OCI-LY7 (cell line): Measurements from ENCODE around the gene ZNF333. TPM values are rescaled to one million over a fixed set of nuclear protein-coding genes. Genes with fewer than 3 reads are reported as not detected.

Experiments used
- BruUV-seq: library from RNA; stranded (reverse); fragments of 400-500 nt; replicated peaks from 2 replicates; lab custom pipeline; 2021; lab: Mats Ljungman, UMichigan
- CTCF ChIA-PET: fragments of 300-600 bp; sonication (Branson Sonifier 250); formaldehyde crosslinking; loops from one replicate; lab custom pipeline; 2022; ENCODE audit warnings: antibody characterized with exemption; ENCODE audit not compliant: unreplicated experiment; lab: Charles Lee
- POLR2A ChIA-PET: fragments of 300-600 bp; sonication (Branson Sonifier 250); formaldehyde crosslinking; loops from one replicate; lab custom pipeline; 2022; ENCODE audit warnings: antibody characterized with exemption; lab: Charles Lee
- DNase-seq: peaks from one replicate; pipeline ENCODE4 v3.0.0-alpha.2; 2015; ENCODE audit warnings: low spot score
- H2AFZ ChIP-seq: fragments of 200-600 bp; sonication (generic), shearing (Covaris generic); 2 replicates; pipeline ENCODE4 v1.6.1; 2014; ENCODE audit warnings: mild to moderate bottlenecking, antibody characterized with exemption, low read length, moderate library complexity
- H3K27ac ChIP-seq: fragments of 200-600 bp; sonication (generic); 2 replicates; pipeline ENCODE4 v1.5.1; 2014; ENCODE audit warnings: mixed run types, low read depth, mild to moderate bottlenecking, moderate library complexity, low read length, inconsistent platforms; ENCODE audit not compliant: poor library complexity, severe bottlenecking
- H3K36me3 ChIP-seq: fragments of 200-600 bp; sonication (generic); 2 replicates; pipeline ENCODE4 v1.6.1; 2014; ENCODE audit warnings: mild to moderate bottlenecking, antibody characterized with exemption, low read length, moderate library complexity, mixed read lengths; ENCODE audit not compliant: insufficient read depth
- H3K4me1 ChIP-seq: fragments of 200-600 bp; sonication (generic); 2 replicates; pipeline ENCODE4 v1.5.1; 2014; ENCODE audit warnings: mild to moderate bottlenecking, low read length; ENCODE audit not compliant: insufficient read depth, poor library complexity, severe bottlenecking
- H3K4me2 ChIP-seq: fragments of 200-600 bp; sonication (generic); 2 replicates; pipeline ENCODE4 v1.6.1; 2014; ENCODE audit warnings: mild to moderate bottlenecking, low read length
- H3K4me3 ChIP-seq: fragments of 200-600 bp; sonication (generic); 2 replicates; pipeline ENCODE4 v1.5.1; 2014; ENCODE audit warnings: mild to moderate bottlenecking, low read depth, low read length; ENCODE audit not compliant: poor library complexity, severe bottlenecking
- H3K79me2 ChIP-seq: fragments of 200-600 bp; sonication (generic); 2 replicates; pipeline ENCODE4 v1.6.1; 2016; ENCODE audit warnings: low read depth, mild to moderate bottlenecking, low read length, moderate library complexity, mixed read lengths; ENCODE audit not compliant: insufficient read depth
- H3K9me2 ChIP-seq: fragments of 200-600 bp; sonication (generic); 2 replicates; pipeline ENCODE4 v1.6.1; 2016; ENCODE audit warnings: mild to moderate bottlenecking, low read length, mixed read lengths; ENCODE audit not compliant: insufficient read depth
- H3K9me3 ChIP-seq: fragments of 200-600 bp; sonication (generic); 2 replicates; pipeline ENCODE4 v1.6.1; 2014; ENCODE audit warnings: mild to moderate bottlenecking, mixed run types, low read length, mixed read lengths
- H4K20me1 ChIP-seq: fragments of 200-600 bp; sonication (generic); 2 replicates; pipeline ENCODE4 v1.6.1; 2014; ENCODE audit warnings: mild to moderate bottlenecking, antibody characterized with exemption, low read length, moderate library complexity, mixed read lengths; ENCODE audit not compliant: insufficient read depth
- EZH2phosphoT487 ChIP-seq: fragments of 200-600 bp; sonication (generic); IDR thresholded peaks from 2 replicates; pipeline ENCODE4 v1.6.1; 2018; ENCODE audit warnings: low read depth, borderline replicate concordance, mild to moderate bottlenecking, mixed run types, antibody characterized with exemption, low read length, moderate library complexity, mixed read lengths
- intact Hi-C: fragments of 100-400 bp; cut with micrococcal nuclease; formaldehyde crosslinking; loops from one replicate; pipeline ENCODE4 v1.10.0; 2022; ENCODE audit not compliant: unreplicated experiment
- total RNA-seq, 2 experiments: library from RNA; depleted of rRNA in 1 of 2; stranded (reverse); fragments of >200 nt in 1 of 2; shearing (Covaris generic) in 1 of 2; gene quantifications; 2 replicates each; pipeline ENCODE4 v1.2.3, GENCODE V29; 2014 to 2022
- TF ChIP-seq, protein P1 (sequence below): fragments of 200-600 bp; sonication (generic); conservative IDR thresholded peaks from 2 replicates; pipeline ENCODE4 v1.5.1; 2014; ENCODE audit warnings: mild to moderate bottlenecking, antibody characterized with exemption, low read length, moderate library complexity, mixed read lengths

ZNF333 gene
- total RNA-seq, 2 experiments from 2014 or later, result 25.0 to 26.1 TPM

DNA sequence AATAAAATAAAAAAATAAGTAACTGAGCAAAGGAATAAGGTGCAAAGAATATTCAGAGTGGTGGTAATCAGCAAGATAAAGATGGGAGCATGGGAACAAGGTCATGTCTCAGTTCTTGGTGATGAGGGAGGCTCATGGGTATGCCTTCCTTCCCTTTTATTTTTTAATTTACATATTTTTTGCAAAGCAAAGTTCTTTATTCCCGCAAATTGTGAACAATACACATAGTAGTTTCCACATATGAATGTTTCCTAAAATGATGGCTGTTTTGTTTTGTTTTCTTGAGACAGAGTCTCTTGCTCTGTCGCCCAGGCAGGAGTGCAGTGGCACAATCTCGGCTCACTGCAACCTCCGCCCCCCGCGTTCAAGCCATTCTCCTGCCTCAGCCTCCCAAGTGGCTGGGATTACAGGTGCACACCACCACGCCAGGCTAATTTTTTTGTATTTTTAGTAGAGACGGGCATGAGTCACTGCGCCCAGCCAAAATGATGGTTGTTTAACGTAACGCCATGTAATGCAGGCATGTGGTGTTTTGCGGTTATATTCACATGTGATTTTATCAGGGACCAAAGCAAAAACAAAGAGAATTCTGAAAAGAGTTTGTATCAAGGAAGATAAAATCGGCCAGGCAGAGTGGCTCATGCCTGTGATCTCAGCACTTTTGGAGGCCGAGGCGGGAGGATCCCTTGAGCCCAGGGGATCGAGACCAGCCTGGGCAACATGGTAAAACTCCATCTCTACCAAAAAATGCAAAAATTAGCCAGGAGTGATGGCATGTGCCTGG lies 93.0 kb downstream of the ZNF333 start:
- Histone ChIP-seq H3K4me1 (peaks cover 9% of the 10 kb centered on the region), H3K9me2 (no peaks in the 10 kb centered on the region), H3K27ac (no peak overlapping the region), H3K9me3 (no peaks in the 10 kb centered on the region), H3K36me3 (no peaks in the 10 kb centered on the region), H3K4me2 (no peak overlapping the region), H2AFZ (no peak overlapping the region), H4K20me1 (no peaks in the 10 kb centered on the region), H3K79me2 (no peaks in the 10 kb centered on the region), H3K4me3 (no peak overlapping the region)
- ChIA-PET POLR2A (interaction anchor here (0.6 kb wide), 1 partner anchor 554 kb away, joined by 3 read pairs; no protein-coding TSS in a partner anchor), CTCF (no interaction called here)
- TF ChIP-seq, protein P1, sequence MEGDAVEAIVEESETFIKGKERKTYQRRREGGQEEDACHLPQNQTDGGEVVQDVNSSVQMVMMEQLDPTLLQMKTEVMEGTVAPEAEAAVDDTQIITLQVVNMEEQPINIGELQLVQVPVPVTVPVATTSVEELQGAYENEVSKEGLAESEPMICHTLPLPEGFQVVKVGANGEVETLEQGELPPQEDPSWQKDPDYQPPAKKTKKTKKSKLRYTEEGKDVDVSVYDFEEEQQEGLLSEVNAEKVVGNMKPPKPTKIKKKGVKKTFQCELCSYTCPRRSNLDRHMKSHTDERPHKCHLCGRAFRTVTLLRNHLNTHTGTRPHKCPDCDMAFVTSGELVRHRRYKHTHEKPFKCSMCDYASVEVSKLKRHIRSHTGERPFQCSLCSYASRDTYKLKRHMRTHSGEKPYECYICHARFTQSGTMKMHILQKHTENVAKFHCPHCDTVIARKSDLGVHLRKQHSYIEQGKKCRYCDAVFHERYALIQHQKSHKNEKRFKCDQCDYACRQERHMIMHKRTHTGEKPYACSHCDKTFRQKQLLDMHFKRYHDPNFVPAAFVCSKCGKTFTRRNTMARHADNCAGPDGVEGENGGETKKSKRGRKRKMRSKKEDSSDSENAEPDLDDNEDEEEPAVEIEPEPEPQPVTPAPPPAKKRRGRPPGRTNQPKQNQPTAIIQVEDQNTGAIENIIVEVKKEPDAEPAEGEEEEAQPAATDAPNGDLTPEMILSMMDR, result no peak
- TF ChIP-seq EZH2phosphoT487, result no peak
- no TSS peak for BruUV-seq
- intact Hi-C loops, result no loop called here
- DNase-seq, result no peak

Other genes starting within 250 kb of the ZNF333 start
- gene PTGER1, start 214.7 kb upstream of the ZNF333 start, total RNA-seq (2014; rRNA removed; shearing (Covaris generic)), result not detected in 2 replicates
- 0.23 TPM in 1 of 2 replicates, not detected in the other for gene PTGER1, start 214.7 kb upstream of the ZNF333 start, total RNA-seq (2022)
- gene GIPC1, start 193.9 kb upstream of the ZNF333 start, total RNA-seq (2014; rRNA removed; shearing (Covaris generic)), result 18.5 and 26.9 TPM in 2 replicates
- gene GIPC1, start 193.9 kb upstream of the ZNF333 start, total RNA-seq (2022), result 37.6 and 38.3 TPM in 2 replicates
- gene DNAJB1, start 171.7 kb upstream of the ZNF333 start, total RNA-seq (2014; rRNA removed; shearing (Covaris generic)), result 62.9 and 76.7 TPM in 2 replicates
- 51.7 and 63.7 TPM in 2 replicates for gene DNAJB1, start 171.7 kb upstream of the ZNF333 start, total RNA-seq (2022)
- 52.3 and 81.4 TPM in 2 replicates for gene TECR, start 160.5 kb upstream of the ZNF333 start, total RNA-seq (2014; rRNA removed; shearing (Covaris generic))
- 128 and 130 TPM in 2 replicates for gene TECR, start 160.5 kb upstream of the ZNF333 start, total RNA-seq (2022)
- 282 and 301 TPM in 2 replicates for gene NDUFB7, start 118.0 kb upstream of the ZNF333 start, total RNA-seq (2014; rRNA removed; shearing (Covaris generic))
- 137 and 141 TPM in 2 replicates for gene NDUFB7, start 118.0 kb upstream of the ZNF333 start, total RNA-seq (2022)
- 45.7 and 51.1 TPM in 2 replicates for gene CLEC17A, start 107.0 kb upstream of the ZNF333 start, total RNA-seq (2014; rRNA removed; shearing (Covaris generic))
- 22.5 and 27.4 TPM in 2 replicates for gene CLEC17A, start 107.0 kb upstream of the ZNF333 start, total RNA-seq (2022)
- gene ADGRE3, start 15.2 kb upstream of the ZNF333 start, total RNA-seq (2014; rRNA removed; shearing (Covaris generic)), result not detected in 2 replicates
- not detected in 2 replicates for gene ADGRE3, start 15.2 kb upstream of the ZNF333 start, total RNA-seq (2022)
- gene ADGRE2, start 88.5 kb downstream of the ZNF333 start, total RNA-seq (2014; rRNA removed; shearing (Covaris generic)), result not detected in 2 replicates
- gene ADGRE2, start 88.5 kb downstream of the ZNF333 start, total RNA-seq (2022), result 0.11 TPM in 1 of 2 replicates, not detected in the other
- not detected in 2 replicates for gene OR7A5, start 145.1 kb downstream of the ZNF333 start, total RNA-seq (2014; rRNA removed; shearing (Covaris generic))
- not detected in 2 replicates for gene OR7A5, start 145.1 kb downstream of the ZNF333 start, total RNA-seq (2022)
- gene OR7C1, start 145.1 kb downstream of the ZNF333 start, total RNA-seq (2014; rRNA removed; shearing (Covaris generic)), result not detected in 2 replicates
- gene OR7C1, start 145.1 kb downstream of the ZNF333 start, total RNA-seq (2022), result not detected in 2 replicates
- gene OR7A10, start 158.9 kb downstream of the ZNF333 start, total RNA-seq (2014; rRNA removed; shearing (Covaris generic)), result not detected in 2 replicates
- not detected in 2 replicates for gene OR7A10, start 158.9 kb downstream of the ZNF333 start, total RNA-seq (2022)
- not detected in 2 replicates for gene OR7A17, start 196.1 kb downstream of the ZNF333 start, total RNA-seq (2014; rRNA removed; shearing (Covaris generic))
- gene OR7A17, start 196.1 kb downstream of the ZNF333 start, total RNA-seq (2022), result not detected in 2 replicates